GM18526 (cell line): ENCODE data around the gene ZNF181.

ENCODE experiments used
- POLR2A ChIP-seq: IDR thresholded peaks from 3 replicates; pipeline ENCODE4 v1.6.1; 2011; ENCODE audit not compliant: insufficient read length; ENCODE audit errors: extremely low read depth

The ZNF181 gene

GRCh38 chr19:34787059-34787824 is 53.2 kb downstream of the ZNF181 start:
- TF ChIP-seq POLR2A = no peak

- no peak for TF ChIP-seq POLR2A
These were observed 54.0 kb downstream of the ZNF181 start for GRCh38 chr19:34788074-34788473.

GRCh38 chr19:34793565-34793964 is 59.5 kb downstream of the ZNF181 start:
- no peak for TF ChIP-seq POLR2A

GRCh38 chr19:34794066-34794960 is 60.3 kb downstream of the ZNF181 start:
- no peak for TF ChIP-seq POLR2A
